H9 (cell line): ENCODE measurements around the gene NF1. TPM values are rescaled to one million over a fixed set of nuclear protein-coding genes. Genes with fewer than 3 reads are reported as not detected.

Experiments used
- DNase-seq: peaks from one replicate; pipeline ENCODE4 v3.0.0-alpha.2; 2017
- H2AFZ ChIP-seq: one replicate; pipeline ENCODE4 v1.6.1; 2013; ENCODE audit warnings: mild to moderate bottlenecking, low read length, control low read depth, moderate library complexity
- H2AK5ac ChIP-seq: 2 replicates; pipeline ENCODE4 v1.6.1; 2013; ENCODE audit warnings: low read length, control low read depth, mixed read lengths; ENCODE audit not compliant: insufficient read length
- H2BK120ac ChIP-seq: one replicate; pipeline ENCODE4 v1.6.1; 2013; ENCODE audit warnings: low read depth, mild to moderate bottlenecking, low read length, control low read depth, inconsistent platforms; ENCODE audit not compliant: poor library complexity, severe bottlenecking
- H2BK12ac ChIP-seq: 2 replicates; pipeline ENCODE4 v1.6.1; 2013; ENCODE audit warnings: low read length, control low read depth, mixed read lengths, low read depth; ENCODE audit not compliant: insufficient read length
- H2BK15ac ChIP-seq: 2 replicates; pipeline ENCODE4 v1.6.1; 2013; ENCODE audit warnings: low read depth, low read length, control low read depth
- H2BK20ac ChIP-seq: one replicate; pipeline ENCODE4 v1.6.1; 2013; ENCODE audit warnings: low read depth, mild to moderate bottlenecking, low read length, control low read depth, inconsistent platforms; ENCODE audit not compliant: poor library complexity, severe bottlenecking
- H2BK5ac ChIP-seq: 2 replicates; pipeline ENCODE4 v1.6.1; 2013; ENCODE audit warnings: low read length, control low read depth, mixed read lengths; ENCODE audit not compliant: insufficient read length
- H3K14ac ChIP-seq: 2 replicates; pipeline ENCODE4 v1.6.1; 2013; ENCODE audit warnings: low read length, control low read depth; ENCODE audit not compliant: insufficient read depth
- H3K18ac ChIP-seq: 2 replicates; pipeline ENCODE4 v1.6.1; 2013; ENCODE audit warnings: low read depth, mild to moderate bottlenecking, mixed read lengths, low read length, control low read depth; ENCODE audit not compliant: insufficient read length
- H3K23ac ChIP-seq: 2 replicates; pipeline ENCODE4 v1.6.1; 2013; ENCODE audit warnings: low read length, control low read depth, mixed read lengths, low read depth; ENCODE audit not compliant: insufficient read length
- H3K23me2 ChIP-seq: 2 replicates; pipeline ENCODE4 v1.6.1; 2013; ENCODE audit warnings: low read depth, mild to moderate bottlenecking, mixed read lengths, low read length, control low read depth; ENCODE audit not compliant: insufficient read length, poor library complexity, severe bottlenecking
- H3K27ac ChIP-seq: 2 replicates; pipeline ENCODE4 v1.5.1; 2013; ENCODE audit warnings: low read length, control low read depth, mixed read lengths, low read depth; ENCODE audit not compliant: insufficient read length
- H3K27me3 ChIP-seq: 2 replicates; pipeline ENCODE4 v1.6.1; 2013; ENCODE audit warnings: low read length, control low read depth, inconsistent platforms; ENCODE audit not compliant: insufficient read depth
- H3K4ac ChIP-seq: 2 replicates; pipeline ENCODE4 v1.6.1; 2013; ENCODE audit warnings: low read depth, mild to moderate bottlenecking, control low read depth, inconsistent platforms, low read length, moderate library complexity
- H3K4me1 ChIP-seq: 2 replicates; pipeline ENCODE4 v1.6.1; 2013; ENCODE audit warnings: low read length, control low read depth, inconsistent platforms; ENCODE audit not compliant: insufficient read depth
- H3K4me2 ChIP-seq: 2 replicates; pipeline ENCODE4 v1.6.1; 2013; ENCODE audit warnings: low read length, control low read depth, mixed read lengths; ENCODE audit not compliant: insufficient read length, insufficient read depth
- H3K56ac ChIP-seq: 2 replicates; pipeline ENCODE4 v1.6.1; 2013; ENCODE audit warnings: low read depth, mild to moderate bottlenecking, mixed read lengths, low read length, control low read depth; ENCODE audit not compliant: insufficient read length
- H3K79me1 ChIP-seq: 2 replicates; pipeline ENCODE4 v1.6.1; 2013; ENCODE audit warnings: low read depth, mild to moderate bottlenecking, moderate library complexity, low read length, control low read depth, inconsistent platforms; ENCODE audit not compliant: insufficient read depth, poor library complexity, severe bottlenecking
- H3K79me2 ChIP-seq: 2 replicates; pipeline ENCODE4 v1.6.1; 2013; ENCODE audit warnings: low read length, control low read depth, inconsistent platforms; ENCODE audit not compliant: insufficient read depth
- H3K9ac ChIP-seq: 2 replicates; pipeline ENCODE4 v1.6.1; 2013; ENCODE audit warnings: low read length, control low read depth, mixed read lengths; ENCODE audit not compliant: insufficient read length; ENCODE audit errors: extremely low read depth
- H3K9me3 ChIP-seq: one replicate; pipeline ENCODE4 v1.6.1; 2013; ENCODE audit warnings: low read depth, low read length, inconsistent platforms; ENCODE audit not compliant: control insufficient read depth
- H3T11ph ChIP-seq: one replicate; pipeline ENCODE4 v1.6.1; 2013; ENCODE audit warnings: mild to moderate bottlenecking, low read length, control low read depth, inconsistent platforms
- H4K20me1 ChIP-seq: one replicate; pipeline ENCODE4 v1.6.1; 2013; ENCODE audit not compliant: control insufficient read depth, insufficient read length, insufficient read depth
- H4K5ac ChIP-seq: 2 replicates; pipeline ENCODE4 v1.6.1; 2013; ENCODE audit warnings: low read depth, mild to moderate bottlenecking, mixed read lengths, low read length, control low read depth; ENCODE audit not compliant: insufficient read length
- H4K8ac ChIP-seq: replicated peaks from 2 replicates; pipeline ENCODE4 v1.6.1; 2013; ENCODE audit warnings: low read length, control low read depth, mixed read lengths, low read depth; ENCODE audit not compliant: insufficient read length
- H4K91ac ChIP-seq: 2 replicates; pipeline ENCODE4 v1.6.1; 2013; ENCODE audit warnings: low read depth, mild to moderate bottlenecking, moderate library complexity, mixed read lengths, low read length, control low read depth; ENCODE audit not compliant: insufficient read length
- H3K27ac Mint-ChIP-seq, 3 experiments: 2 replicates in 2 of 3; 3 replicates in 1 of 3; pipeline ENCODE4 v1.8.0; 2020 to 2021; ENCODE audit warnings: mixed read lengths in 3 of 3, mild to moderate bottlenecking in 1 of 3, moderate library complexity in 1 of 3
- H3K27me3 Mint-ChIP-seq: 2 replicates; pipeline ENCODE4 v1.8.0; 2021; ENCODE audit warnings: low read depth, mild to moderate bottlenecking, moderate library complexity, mixed read lengths
- H3K36me3 Mint-ChIP-seq, 3 experiments: 2 replicates in 2 of 3; 3 replicates in 1 of 3; pipeline ENCODE4 v1.8.0; 2020 to 2021; ENCODE audit warnings: low read depth in 3 of 3, mixed read lengths in 3 of 3; ENCODE audit not compliant: insufficient read depth in 1 of 3
- H3K4me1 Mint-ChIP-seq, 2 experiments: 2 replicates each; pipeline ENCODE4 v1.8.0; 2020; ENCODE audit warnings: mixed read lengths in 2 of 2
- H3K4me3 Mint-ChIP-seq, 2 experiments: 2 replicates in 1 of 2; 3 replicates in 1 of 2; pipeline ENCODE4 v1.8.0; 2020 to 2021; ENCODE audit warnings: mild to moderate bottlenecking in 2 of 2, mixed read lengths in 2 of 2, moderate library complexity in 1 of 2
- H3K9me3 Mint-ChIP-seq, 2 experiments: 2 replicates in 1 of 2; 3 replicates in 1 of 2; pipeline ENCODE4 v1.8.0; 2020; ENCODE audit warnings: mild to moderate bottlenecking in 2 of 2, mixed read lengths in 2 of 2, moderate library complexity in 1 of 2
- CTCF ChIP-seq: fragments of 200-600 bp; sonication (generic); conservative IDR thresholded peaks from 3 replicates; pipeline ENCODE4 v1.8.0; 2021; ENCODE audit warnings: antibody characterized with exemption, mild to moderate bottlenecking
- WGBS: extraction: QIAGEN DNeasy Blood & Tissue Kit; methylation state at CpG from one replicate; pipeline ENCODE4 v1.1.7; 2013; ENCODE audit warnings: missing lambda C conversion rate, low lambda C conversion rate, mixed read lengths; ENCODE audit not compliant: insufficient read length; ENCODE audit errors: extremely low coverage; 5-methylcytosine and 5-hydroxymethylcytosine counted together
- total RNA-seq: library from RNA; stranded (reverse); gene quantifications from 2 replicates; pipeline ENCODE4 v1.2.1, GENCODE V29; 2021

Gene NF1
- total RNA-seq, 1 experiment from 2014 or later = 38.1 TPM

- Histone ChIP-seq H2BK120ac (no peak overlapping the region), H4K8ac (no peak overlapping the region), H2BK15ac (no peak overlapping the region), H3K18ac (no peak overlapping the region), H3K23ac (no peak overlapping the region), H3K27me3 (no peaks in the 10 kb centered on the region), H2AFZ (no peak overlapping the region), H3K27ac (no peak overlapping the region), H3K23me2 (no peaks in the 10 kb centered on the region), H3K56ac (no peak overlapping the region), H2BK12ac (no peak overlapping the region), H2BK20ac (no peak overlapping the region), H3K79me2 (peaks cover 2% of the 10 kb centered on the region; the same call in 1 of the 2 replicates), H4K91ac (no peak overlapping the region), H3K9me3 (no peaks in the 10 kb centered on the region), H2BK5ac (no peak overlapping the region), H3K79me1 (no peaks in the 10 kb centered on the region), H3K9ac (no peak overlapping the region), H3K14ac (no peak overlapping the region), H3K4ac (no peak overlapping the region), H3T11ph (no peak overlapping the region), H2AK5ac (no peak overlapping the region), H3K4me2 (no peak overlapping the region), H4K5ac (no peak overlapping the region), H4K20me1 (no peaks in the 10 kb centered on the region), H3K4me1 (no peaks in the 10 kb centered on the region)
- Mint-ChIP-seq H3K36me3 (peaks cover 0 to 3% (median 0%) of the 10 kb centered on the region in 3 experiments; a peak in 2 of 7 replicates), H3K27ac (peak overlapping the region in 1 of 3 experiments; percentile 70; a peak in 2 of 7 replicates), H3K9me3 (no peaks in the 10 kb centered on the region), H3K4me1 (peaks cover 22 to 25% of the 10 kb centered on the region in 2 experiments), H3K27me3 (no peaks in the 10 kb centered on the region), H3K4me3 (peak overlapping the region in 1 of 2 experiments; percentile 37; a peak in 1 of 5 replicates)
- no peak for TF ChIP-seq CTCF
- no CpG with 5 or more reads among the region's 15 CpGs for WGBS
- DNase-seq = peak; percentile 41
Observed at GRCh38 chr17:31130286-31131224, 35.8 kb downstream of the NF1 start.
